HepG2 (cell line): Measurements from ENCODE around the gene KLHL12. TPM values are rescaled to one million over a fixed set of nuclear protein-coding genes. Genes with fewer than 3 reads are reported as not detected.
A peak's percentile ranks its signal among the peaks of the same experiment; 100 is the strongest.

ENCODE experiments used
- AHDC1 ChIP-seq: sonication (generic); formaldehyde crosslinking; IDR thresholded peaks from 2 replicates; pipeline ENCODE4 v1.5.1; 2020; ENCODE audit warnings: mild to moderate bottlenecking, missing genetic modification reagents, borderline replicate concordance
- BCL6 ChIP-seq: IDR thresholded peaks from 2 replicates; pipeline ENCODE4 v1.6.1; 2016; ENCODE audit warnings: missing genetic modification reagents, missing compliant biosample characterization
- CREB1 ChIP-seq, 2 experiments: fragments of 450-650 bp in 1 of 2; IDR thresholded peaks; 2 replicates each; pipeline ENCODE4 v1.6.1; 2016 to 2017; ENCODE audit warnings: control low read depth in 1 of 2, mild to moderate bottlenecking in 1 of 2, missing compliant biosample characterization in 1 of 2, missing genetic modification characterization in 1 of 2
- MED13 ChIP-seq: sonication (generic); formaldehyde crosslinking; IDR thresholded peaks from 2 replicates; pipeline ENCODE4 v1.5.0; 2020; ENCODE audit warnings: missing genetic modification reagents
- MIXL1 ChIP-seq: IDR thresholded peaks from 2 replicates; pipeline ENCODE4 v1.6.1; 2016
- NR1H2 ChIP-seq: sonication (generic); formaldehyde crosslinking; IDR thresholded peaks from 2 replicates; pipeline ENCODE4 v1.8.1; 2022; ENCODE audit warnings: low read depth, missing genetic modification reagents, borderline replicate concordance
- SP4 ChIP-seq: sonication (generic); formaldehyde crosslinking; IDR thresholded peaks from 2 replicates; pipeline ENCODE4 v1.8.1; 2023; ENCODE audit warnings: mild to moderate bottlenecking, missing genetic modification reagents
- STAG1 ChIP-seq: sonication (generic); formaldehyde crosslinking; IDR thresholded peaks from 2 replicates; pipeline ENCODE4 v1.4.0; 2020; ENCODE audit warnings: missing genetic modification reagents
- ZNF205 ChIP-seq: IDR thresholded peaks from 2 replicates; pipeline ENCODE4 v1.6.1; 2018; ENCODE audit warnings: missing biosample characterization, missing genetic modification reagents
- ZNF550 ChIP-seq: sonication (generic); formaldehyde crosslinking; IDR thresholded peaks from 2 replicates; pipeline ENCODE4 v1.4.0; 2020; ENCODE audit warnings: mild to moderate bottlenecking, missing genetic modification reagents, borderline replicate concordance
- polyA plus RNA-seq, 8 experiments: library from polyadenylated mRNA; depleted of rRNA in 3 of 8; stranded (reverse) in 7 of 8; unstranded in 1 of 8; fragments of >200 nt; fragmentation: Illumina TruSeq in 4 of 8; extraction: Trizol in 4 of 8; gene quantifications; 2 replicates each; pipeline versions ENCODE4 v1.2.1 to v1.2.3, GENCODE V29; 2011 to 2016; ENCODE audit warnings: low read depth in 4 of 8, missing spikeins in 1 of 8, mixed read lengths in 1 of 8; ENCODE audit not compliant: insufficient read depth in 1 of 8
- total RNA-seq, 5 experiments: library from RNA; depleted of rRNA; stranded (reverse); fragments of >200 nt; fragmentation: Illumina TruSeq; extraction: Trizol; gene quantifications; 2 replicates each; pipeline ENCODE4 v1.2.3, GENCODE V29; 2016; ENCODE audit warnings: low read depth in 1 of 5
- TF ChIP-seq, protein P1 (sequence below): sonication (generic); formaldehyde crosslinking; IDR thresholded peaks from 2 replicates; pipeline ENCODE4 v1.4.0; 2020; ENCODE audit warnings: mild to moderate bottlenecking, missing genetic modification reagents
- TF ChIP-seq, protein P2 (sequence below): sonication (generic); formaldehyde crosslinking; IDR thresholded peaks from 2 replicates; pipeline ENCODE4 v1.4.0; 2020; ENCODE audit warnings: missing genetic modification reagents

The KLHL12 gene
- total and polyA plus RNA-seq, 2 of the 13 experiments (the other 11 are each of a cell fraction or from before 2014, with no cell fraction given) = 19.2 to 25.2 TPM

GRCh38 chr1:202862679-202863560 lies 64.1 kb downstream of the KLHL12 start (continued):
- no peak for TF ChIP-seq AHDC1 (CRISPR knock-in tag)
- TF ChIP-seq CREB1 (IDR thresholded peaks at IDR 0.05) = no peak
- TF ChIP-seq CREB1 (CRISPR knock-in tag; IDR thresholded peaks at IDR 0.05) = 0 out of 2 replicates have a peak, but pooled peaks have one; percentile 39
- 0 out of 2 replicates have a peak, but pooled peaks have one; percentile 39 for TF ChIP-seq ZNF205 (CRISPR knock-in tag)
- TF ChIP-seq, protein P1, sequence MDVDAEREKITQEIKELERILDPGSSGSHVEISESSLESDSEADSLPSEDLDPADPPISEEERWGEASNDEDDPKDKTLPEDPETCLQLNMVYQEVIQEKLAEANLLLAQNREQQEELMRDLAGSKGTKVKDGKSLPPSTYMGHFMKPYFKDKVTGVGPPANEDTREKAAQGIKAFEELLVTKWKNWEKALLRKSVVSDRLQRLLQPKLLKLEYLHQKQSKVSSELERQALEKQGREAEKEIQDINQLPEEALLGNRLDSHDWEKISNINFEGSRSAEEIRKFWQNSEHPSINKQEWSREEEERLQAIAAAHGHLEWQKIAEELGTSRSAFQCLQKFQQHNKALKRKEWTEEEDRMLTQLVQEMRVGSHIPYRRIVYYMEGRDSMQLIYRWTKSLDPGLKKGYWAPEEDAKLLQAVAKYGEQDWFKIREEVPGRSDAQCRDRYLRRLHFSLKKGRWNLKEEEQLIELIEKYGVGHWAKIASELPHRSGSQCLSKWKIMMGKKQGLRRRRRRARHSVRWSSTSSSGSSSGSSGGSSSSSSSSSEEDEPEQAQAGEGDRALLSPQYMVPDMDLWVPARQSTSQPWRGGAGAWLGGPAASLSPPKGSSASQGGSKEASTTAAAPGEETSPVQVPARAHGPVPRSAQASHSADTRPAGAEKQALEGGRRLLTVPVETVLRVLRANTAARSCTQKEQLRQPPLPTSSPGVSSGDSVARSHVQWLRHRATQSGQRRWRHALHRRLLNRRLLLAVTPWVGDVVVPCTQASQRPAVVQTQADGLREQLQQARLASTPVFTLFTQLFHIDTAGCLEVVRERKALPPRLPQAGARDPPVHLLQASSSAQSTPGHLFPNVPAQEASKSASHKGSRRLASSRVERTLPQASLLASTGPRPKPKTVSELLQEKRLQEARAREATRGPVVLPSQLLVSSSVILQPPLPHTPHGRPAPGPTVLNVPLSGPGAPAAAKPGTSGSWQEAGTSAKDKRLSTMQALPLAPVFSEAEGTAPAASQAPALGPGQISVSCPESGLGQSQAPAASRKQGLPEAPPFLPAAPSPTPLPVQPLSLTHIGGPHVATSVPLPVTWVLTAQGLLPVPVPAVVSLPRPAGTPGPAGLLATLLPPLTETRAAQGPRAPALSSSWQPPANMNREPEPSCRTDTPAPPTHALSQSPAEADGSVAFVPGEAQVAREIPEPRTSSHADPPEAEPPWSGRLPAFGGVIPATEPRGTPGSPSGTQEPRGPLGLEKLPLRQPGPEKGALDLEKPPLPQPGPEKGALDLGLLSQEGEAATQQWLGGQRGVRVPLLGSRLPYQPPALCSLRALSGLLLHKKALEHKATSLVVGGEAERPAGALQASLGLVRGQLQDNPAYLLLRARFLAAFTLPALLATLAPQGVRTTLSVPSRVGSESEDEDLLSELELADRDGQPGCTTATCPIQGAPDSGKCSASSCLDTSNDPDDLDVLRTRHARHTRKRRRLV (CRISPR knock-in tag) = no peak
- no peak for TF ChIP-seq ZNF550 (CRISPR knock-in tag)
- TF ChIP-seq MED13 = no peak
- peak; percentile 58 for TF ChIP-seq BCL6 (CRISPR knock-in tag)
- TF ChIP-seq NR1H2 (CRISPR knock-in tag) = no peak
- 0 out of 2 replicates have a peak, but pooled peaks have one; percentile 2 for TF ChIP-seq STAG1 (CRISPR knock-in tag)
- TF ChIP-seq, protein P2, sequence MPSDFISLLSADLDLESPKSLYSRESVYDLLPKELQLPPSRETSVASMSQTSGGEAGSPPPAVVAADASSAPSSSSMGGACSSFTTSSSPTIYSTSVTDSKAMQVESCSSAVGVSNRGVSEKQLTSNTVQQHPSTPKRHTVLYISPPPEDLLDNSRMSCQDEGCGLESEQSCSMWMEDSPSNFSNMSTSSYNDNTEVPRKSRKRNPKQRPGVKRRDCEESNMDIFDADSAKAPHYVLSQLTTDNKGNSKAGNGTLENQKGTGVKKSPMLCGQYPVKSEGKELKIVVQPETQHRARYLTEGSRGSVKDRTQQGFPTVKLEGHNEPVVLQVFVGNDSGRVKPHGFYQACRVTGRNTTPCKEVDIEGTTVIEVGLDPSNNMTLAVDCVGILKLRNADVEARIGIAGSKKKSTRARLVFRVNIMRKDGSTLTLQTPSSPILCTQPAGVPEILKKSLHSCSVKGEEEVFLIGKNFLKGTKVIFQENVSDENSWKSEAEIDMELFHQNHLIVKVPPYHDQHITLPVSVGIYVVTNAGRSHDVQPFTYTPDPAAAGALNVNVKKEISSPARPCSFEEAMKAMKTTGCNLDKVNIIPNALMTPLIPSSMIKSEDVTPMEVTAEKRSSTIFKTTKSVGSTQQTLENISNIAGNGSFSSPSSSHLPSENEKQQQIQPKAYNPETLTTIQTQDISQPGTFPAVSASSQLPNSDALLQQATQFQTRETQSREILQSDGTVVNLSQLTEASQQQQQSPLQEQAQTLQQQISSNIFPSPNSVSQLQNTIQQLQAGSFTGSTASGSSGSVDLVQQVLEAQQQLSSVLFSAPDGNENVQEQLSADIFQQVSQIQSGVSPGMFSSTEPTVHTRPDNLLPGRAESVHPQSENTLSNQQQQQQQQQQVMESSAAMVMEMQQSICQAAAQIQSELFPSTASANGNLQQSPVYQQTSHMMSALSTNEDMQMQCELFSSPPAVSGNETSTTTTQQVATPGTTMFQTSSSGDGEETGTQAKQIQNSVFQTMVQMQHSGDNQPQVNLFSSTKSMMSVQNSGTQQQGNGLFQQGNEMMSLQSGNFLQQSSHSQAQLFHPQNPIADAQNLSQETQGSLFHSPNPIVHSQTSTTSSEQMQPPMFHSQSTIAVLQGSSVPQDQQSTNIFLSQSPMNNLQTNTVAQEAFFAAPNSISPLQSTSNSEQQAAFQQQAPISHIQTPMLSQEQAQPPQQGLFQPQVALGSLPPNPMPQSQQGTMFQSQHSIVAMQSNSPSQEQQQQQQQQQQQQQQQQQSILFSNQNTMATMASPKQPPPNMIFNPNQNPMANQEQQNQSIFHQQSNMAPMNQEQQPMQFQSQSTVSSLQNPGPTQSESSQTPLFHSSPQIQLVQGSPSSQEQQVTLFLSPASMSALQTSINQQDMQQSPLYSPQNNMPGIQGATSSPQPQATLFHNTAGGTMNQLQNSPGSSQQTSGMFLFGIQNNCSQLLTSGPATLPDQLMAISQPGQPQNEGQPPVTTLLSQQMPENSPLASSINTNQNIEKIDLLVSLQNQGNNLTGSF (CRISPR knock-in tag) = no peak
- no peak for TF ChIP-seq MIXL1 (CRISPR knock-in tag)
- TF ChIP-seq SP4 = no peak
